GM18907 (cell line): ENCODE results near the gene TAP2.

ENCODE experiments used
- ATAC-seq: cut with Tn5 transposase; IDR thresholded peaks from one replicate; pipeline ENCODE4 v1.9.1; 2021; ENCODE audit warnings: mild to moderate bottlenecking, moderate library complexity; ENCODE audit not compliant: unreplicated experiment

Gene TAP2

DNA sequence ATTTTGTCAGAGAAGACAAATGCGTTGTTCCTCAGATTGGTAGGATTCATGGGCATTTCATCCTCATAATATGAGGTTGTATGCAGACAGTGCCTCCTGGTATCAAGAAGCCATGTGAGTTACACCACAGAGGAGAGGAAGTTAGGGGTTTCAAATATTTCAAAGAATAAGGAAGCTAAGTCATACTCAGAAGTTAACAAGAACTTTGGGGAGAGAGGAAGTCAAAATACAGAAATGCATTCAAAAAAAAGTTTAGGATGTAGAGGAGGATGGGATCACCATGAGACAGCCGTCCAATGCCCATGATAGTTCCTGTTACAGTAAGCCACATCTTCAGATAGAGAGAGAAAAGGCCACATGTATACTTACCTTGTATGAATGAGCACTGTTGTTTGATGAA is 44.0 kb downstream of the TAP2 start:
- no peak for ATAC-seq

DNA sequence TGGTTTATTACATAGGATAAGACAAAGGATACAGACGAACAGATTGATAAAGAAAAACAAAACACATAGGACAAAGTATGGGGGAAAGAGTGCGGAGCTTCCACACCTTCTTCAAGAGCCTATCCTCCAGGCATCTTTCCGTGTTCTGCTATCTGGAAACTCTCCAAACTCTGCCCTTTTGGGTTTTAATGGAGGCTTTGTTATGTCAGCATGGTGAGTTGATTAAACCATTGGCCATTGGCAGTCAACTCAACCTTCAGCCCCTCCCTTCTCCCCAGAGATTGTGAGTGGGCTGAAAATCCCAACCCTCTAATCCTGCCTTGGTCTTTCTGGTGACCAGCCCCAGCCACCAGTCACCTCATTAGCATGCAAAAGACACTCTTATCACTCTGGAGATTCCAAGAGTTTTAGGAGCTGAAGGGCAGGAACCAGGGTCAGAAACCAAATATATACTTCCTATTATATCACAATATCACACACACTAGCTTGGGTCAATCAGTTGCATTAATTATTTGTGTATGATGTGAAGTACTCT is 45.6 kb downstream of the TAP2 start:
- no peak for ATAC-seq

DNA sequence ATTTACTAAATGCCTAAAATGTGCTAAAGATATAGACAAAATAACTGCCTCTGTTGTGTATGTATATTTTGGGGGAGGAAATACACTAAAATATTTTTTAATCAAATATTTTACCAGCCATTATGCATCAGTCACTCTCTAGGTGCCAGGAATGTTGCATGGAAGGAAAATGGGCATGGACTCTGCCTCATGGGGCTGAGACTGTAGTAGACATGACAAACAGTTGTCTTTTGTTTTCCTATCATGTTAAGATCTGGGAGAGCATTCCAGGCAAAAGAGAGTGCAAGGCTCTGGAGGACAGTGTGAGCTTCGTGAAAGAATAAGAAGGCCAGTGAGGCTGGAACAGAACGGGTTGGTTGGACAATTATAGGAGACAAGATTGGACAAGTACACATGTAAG is 48.2 kb downstream of the TAP2 start:
- no peak for ATAC-seq
